NCI-H2107 treated with DMSO at 0.1 percent for 48 hours (cell line): ENCODE measurements around the gene ATAD1.
"Not testable (repeated sequence)": the region's sequence is repeated elsewhere in the genome, so short reads cannot be mapped to it uniquely, and the experiment has no call there.

Source experiments
- DNase-seq: peaks from one replicate; lab custom pipeline; 2025; ENCODE audit not compliant: unreplicated experiment; lab: John Stamatoyannopoulos, UW

Gene ATAD1

DNA sequence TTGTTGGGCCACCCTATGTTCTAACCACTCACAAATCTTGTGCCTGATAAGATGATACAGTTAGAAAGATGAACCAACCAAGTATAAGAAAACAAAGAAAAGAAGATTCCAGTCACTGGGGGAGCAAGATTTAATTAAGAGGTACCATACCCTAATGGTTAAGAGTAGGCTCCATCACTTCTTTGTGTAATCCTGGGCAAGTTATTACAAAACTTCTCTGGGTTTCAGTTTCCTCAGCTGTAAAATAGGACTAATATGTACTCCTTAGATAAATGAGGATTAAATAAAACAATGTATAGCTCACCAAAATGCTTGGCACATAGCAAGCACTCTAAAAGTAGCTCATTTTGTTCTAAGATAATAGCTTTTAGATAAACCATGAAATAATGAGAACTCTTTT lies 58.5 kb downstream of the ATAD1 start:
- DNase-seq: no peak

- DNase-seq: no peak
Measured at GRCh38 chr10:87757685-87758084, 60.3 kb downstream of the ATAD1 start.

DNA sequence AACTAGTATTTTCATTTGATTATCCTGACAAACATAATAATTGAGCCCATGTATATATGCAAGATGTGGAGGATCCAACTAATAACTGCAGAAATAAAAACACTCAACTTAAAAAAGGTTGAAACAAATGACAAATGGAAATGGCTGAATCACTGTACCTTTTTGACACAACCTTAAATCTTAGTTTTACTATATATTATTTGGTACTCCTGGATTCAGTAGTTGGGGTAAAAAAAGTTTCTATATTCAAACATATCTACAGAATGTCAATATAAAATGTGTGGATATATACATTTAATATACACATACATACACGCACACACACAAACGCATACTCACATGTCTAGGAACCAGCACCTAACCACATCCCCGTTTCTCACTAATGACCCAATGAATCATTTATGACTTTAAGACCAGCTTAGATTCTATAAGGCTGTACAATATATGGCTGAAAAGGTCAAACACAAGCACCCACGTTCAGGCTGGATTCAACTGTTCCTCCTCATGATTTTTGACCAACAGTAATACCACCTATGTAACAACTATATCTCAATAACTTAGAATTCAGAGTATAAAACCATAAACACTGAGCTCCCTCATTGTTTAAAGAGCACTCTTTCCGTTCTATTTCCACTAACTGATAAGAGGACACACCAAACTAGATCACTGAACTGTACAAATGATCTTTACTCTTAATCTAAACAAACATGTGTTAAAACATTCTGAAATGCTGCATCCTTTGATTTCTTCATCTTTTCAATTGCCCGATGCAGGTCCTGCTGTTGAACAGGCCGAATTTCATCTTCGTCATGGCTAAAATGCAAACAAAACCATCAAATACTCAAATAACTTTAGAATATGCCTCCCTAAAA lies 63.8 kb downstream of the ATAD1 start:
- no peak for DNase-seq

DNA sequence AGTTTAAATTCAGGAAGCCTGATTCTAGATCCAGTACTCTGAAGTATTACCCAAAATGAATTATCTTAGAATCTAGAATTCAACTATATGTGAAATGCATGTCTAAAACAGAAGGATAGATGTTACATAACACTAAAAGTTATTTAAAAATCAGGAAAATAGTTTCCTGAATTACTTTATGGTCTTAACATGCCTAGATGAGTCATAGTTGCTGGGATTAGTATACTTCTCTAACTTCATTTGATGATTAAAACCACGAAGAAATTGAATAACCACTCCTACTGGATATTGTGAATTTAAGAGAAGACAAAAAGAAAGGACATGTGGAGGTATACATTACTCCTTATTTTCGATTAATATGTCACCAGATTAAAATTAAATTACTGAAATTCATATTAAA lies 65.5 kb downstream of the ATAD1 start:
- no peak for DNase-seq

DNA sequence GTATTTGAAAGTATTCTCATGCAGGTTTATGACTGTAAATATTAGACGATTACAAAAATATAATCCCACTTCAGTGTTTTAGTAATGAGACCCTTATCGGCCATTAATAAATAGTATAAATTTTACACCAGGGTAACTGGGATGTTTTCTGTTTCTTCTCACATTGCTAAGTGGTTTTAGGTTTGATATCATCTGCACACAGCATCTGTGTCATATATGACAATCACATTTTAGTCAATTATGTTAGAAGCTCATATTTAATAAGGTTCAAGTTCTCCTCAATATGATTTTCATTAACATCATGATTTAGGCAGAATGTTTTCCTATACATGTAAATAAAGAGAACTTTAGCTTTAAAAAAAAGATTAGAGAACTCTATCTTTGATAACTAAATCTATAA lies 66.8 kb downstream of the ATAD1 start:
- no peak for DNase-seq

GRCh38 chr10:87750817-87751216 lies 67.2 kb downstream of the ATAD1 start:
- DNase-seq: no peak

GRCh38 chr10:87750001-87750671 lies 67.9 kb downstream of the ATAD1 start:
- DNase-seq: no peak

DNA sequence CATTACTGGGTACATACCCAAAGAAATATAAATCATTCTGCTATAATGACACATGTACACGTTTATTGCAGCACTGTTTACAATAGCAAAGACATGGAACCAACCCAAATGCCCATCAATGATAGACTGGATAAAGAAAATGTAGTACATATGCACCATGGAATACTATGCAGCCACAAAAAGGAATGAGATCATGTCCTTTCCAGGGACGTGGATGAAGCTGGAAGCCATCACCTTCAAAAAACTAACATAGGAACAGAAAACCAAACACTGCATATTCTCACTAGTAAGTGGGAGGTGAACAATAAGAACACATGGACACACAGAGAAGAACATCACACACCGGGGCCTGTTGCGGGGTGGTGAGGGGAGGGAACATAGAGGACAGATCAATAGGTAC lies 69.8 kb downstream of the ATAD1 start:
- DNase-seq: not testable (repeated sequence)

DNA sequence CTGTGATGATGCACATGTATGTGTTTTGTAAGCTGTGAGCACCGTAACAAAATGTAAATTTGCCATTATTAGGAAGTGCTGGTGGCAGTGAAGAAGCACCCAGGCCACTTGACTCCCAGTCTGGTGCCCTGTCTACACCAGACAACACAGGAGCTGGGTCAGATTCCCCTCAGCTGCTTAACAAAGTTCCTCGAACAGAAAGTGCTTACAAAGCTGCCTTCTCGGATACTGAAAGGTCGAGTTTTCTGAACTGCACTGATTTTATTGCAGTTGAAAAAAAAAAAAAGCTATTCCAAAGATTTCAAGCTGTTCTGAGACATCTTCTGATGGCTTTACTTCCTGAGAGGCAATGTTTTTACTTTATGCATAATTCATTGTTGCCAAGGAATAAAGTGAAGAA lies 71.1 kb downstream of the ATAD1 start:
- no peak for DNase-seq

- no peak for DNase-seq
Measured at GRCh38 chr10:87744606-87745005, 73.4 kb downstream of the ATAD1 start.

- not testable (repeated sequence) for DNase-seq
Measured at GRCh38 chr10:87742992-87743610, 74.9 kb downstream of the ATAD1 start.

- DNase-seq: no peak
Measured at GRCh38 chr10:87740254-87740655, 77.8 kb downstream of the ATAD1 start.

- DNase-seq: no peak
Measured at GRCh38 chr10:87739703-87740102, 78.3 kb downstream of the ATAD1 start.

DNA sequence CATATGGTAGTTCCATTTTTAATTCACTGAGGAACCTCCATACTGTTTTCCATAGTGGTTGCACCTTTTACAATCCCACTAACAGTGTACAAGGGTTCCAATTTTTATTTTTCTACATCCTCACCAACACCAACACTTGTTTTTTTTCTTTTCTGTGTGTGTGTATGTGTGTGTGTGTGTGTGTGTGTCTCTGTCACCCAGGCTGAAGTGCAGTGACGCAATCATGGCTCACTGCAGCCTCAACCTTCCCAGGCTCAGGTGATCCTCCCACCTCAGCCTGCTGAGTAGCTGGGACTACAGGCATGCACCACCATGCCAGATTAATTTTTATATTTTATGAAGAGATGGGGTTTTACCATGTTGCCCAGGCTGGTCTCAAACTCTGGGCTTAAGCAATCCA lies 79.8 kb downstream of the ATAD1 start:
- not testable (repeated sequence) for DNase-seq

GRCh38 chr10:87734987-87735827 lies 82.8 kb downstream of the ATAD1 start:
- peak; percentile 11 for DNase-seq

DNA sequence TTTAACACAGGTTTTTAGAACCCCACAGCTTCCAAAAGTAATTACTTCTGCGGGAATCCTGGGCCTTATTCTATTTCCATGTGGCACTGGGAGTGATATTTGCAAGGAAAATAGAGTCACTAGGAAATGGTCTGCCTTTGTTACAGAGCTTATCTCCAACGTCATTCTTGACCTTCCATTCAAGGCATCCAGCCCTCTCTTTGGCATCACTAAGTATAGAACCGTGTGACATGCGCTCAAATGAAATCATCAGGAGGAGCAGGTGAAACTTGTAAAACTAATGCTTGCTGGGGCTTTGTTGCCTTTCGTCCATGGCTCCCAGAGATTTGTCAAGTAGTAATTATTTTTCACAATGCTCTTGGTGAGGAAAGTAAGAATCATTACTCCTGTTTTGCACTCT lies 84.9 kb downstream of the ATAD1 start:
- DNase-seq: no peak

DNA sequence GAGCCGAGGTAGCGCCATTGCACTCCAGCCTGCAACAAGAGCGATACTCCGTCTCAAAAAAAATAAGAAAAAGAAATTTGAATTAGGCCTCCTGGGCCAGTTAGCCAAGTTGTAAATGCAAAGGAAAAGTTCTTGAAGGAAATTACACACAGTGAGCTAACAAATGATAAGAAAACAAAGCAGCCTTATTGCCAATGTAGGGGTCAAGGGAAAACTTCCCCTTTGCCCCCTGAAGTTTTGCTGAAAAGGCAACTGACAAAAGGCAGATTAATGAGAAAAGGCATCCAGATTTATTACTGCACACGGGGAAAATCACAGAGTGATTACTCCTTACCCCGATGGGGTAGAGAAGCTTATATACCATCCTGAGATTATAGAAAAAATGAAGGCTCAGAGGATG lies 88.1 kb downstream of the ATAD1 start:
- DNase-seq: no peak

DNA sequence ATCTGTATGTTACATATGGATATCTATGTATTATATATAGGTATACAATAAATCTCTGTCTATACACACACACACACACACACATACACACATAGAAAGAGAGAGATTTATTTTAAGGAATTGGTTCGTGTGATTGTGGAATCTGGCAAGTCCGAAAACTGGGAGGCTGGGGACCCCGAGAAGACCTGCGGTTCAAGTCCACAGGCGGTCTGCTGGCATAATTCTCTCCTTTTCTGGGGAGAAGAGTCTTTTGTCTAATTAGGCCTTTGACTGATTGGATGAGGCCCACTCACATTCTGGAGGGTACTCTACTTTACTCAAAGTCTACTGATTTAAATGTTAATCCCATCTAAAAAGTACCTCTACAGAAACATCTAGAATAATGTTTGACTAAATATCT lies 93.2 kb downstream of the ATAD1 start:
- no peak for DNase-seq

DNA sequence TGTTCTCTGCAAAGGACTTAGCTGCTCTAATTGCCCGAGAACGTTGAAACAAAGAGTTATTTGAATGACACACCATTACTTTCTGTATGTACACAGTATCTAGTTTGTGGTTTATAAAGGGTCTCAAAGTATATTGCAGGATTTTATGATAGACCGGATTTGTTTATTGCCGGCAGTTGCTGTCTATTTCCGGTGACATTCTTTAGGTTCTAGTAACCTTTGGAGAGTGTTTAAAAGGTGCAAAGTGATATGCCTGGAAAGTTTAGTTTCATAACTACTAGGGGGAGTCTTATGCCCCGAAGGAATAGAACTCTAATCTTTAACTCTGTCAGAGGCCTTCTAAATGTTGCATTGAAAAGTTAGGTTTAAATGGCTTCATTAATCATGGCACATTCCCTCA lies 94.5 kb downstream of the ATAD1 start:
- DNase-seq: no peak

DNA sequence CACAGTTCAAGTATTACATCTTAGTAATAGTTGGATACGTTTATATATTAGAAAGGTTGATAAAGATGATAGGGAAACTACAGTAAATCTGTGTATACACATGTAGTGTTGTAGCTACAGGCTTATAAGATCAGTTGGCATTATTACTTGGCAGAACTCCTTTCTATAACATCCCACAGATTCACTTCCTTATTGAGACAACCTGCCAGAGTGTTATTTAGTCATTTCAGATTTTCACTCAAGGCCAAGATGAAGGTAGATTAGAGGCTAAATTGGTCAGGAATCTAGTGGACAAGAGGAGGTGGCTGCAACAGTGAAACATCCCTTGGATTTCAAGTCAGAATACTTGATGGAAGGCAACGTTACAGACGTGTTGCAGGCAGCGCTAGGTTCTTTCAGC lies 95.3 kb downstream of the ATAD1 start:
- no peak for DNase-seq

DNA sequence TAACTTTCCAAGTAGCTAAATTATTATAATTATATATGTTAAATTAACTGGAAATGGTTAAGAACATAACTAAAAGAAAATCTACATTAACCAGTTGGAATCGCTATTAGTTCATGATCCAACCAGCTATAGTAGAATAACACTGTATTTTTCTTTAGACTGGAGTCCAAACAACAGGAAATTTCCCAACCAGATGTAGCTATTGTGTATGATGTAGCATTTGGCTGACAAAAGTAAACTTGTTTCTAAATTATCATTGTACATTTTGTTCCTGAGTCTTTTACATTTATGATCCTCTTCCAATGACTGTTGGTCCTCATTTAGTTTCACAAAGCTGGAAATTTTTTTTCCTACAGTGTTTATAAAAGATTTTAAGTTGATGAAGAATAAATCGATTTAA lies 96.2 kb downstream of the ATAD1 start:
- DNase-seq: no peak
